ENCODE results near the gene HMG20A. TPM values are rescaled to one million over a fixed set of nuclear protein-coding genes. Genes with fewer than 3 reads are reported as not detected.

Gene HMG20A
- total RNA-seq, 1 donor from 2014 or later: 26.4 TPM

DNA sequence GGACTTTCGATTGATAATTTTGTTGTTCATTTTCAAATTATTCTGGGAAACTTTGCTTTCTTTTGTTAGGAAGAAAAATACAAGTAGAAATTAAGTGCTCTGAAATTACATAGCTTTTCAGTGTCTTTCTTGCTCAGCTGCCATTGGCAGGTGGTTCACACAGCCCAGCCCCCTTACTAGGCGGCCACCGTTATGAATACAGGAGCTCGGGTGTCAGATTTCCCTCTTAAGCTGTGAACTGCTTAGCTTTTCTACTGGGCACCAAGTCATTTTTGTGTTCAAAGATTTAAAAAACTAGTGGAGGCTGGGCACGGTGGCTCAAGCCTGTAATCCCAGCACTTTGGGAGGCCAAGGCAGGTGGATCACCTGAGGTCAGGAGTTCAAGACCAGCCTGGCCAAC, 55.2 kb downstream of the HMG20A start:
- no peak overlapping the region for H3K4me3 ChIP-seq (ENCODE audit: low read depth, low read length)
- no peak for DNase-seq (ENCODE audit: low read depth)
- H3K36me3 ChIP-seq (ENCODE audit: control insufficient read depth, insufficient read depth, low read length): peaks cover 4% of the 10 kb centered on the region
- TF ChIP-seq, protein P1, sequence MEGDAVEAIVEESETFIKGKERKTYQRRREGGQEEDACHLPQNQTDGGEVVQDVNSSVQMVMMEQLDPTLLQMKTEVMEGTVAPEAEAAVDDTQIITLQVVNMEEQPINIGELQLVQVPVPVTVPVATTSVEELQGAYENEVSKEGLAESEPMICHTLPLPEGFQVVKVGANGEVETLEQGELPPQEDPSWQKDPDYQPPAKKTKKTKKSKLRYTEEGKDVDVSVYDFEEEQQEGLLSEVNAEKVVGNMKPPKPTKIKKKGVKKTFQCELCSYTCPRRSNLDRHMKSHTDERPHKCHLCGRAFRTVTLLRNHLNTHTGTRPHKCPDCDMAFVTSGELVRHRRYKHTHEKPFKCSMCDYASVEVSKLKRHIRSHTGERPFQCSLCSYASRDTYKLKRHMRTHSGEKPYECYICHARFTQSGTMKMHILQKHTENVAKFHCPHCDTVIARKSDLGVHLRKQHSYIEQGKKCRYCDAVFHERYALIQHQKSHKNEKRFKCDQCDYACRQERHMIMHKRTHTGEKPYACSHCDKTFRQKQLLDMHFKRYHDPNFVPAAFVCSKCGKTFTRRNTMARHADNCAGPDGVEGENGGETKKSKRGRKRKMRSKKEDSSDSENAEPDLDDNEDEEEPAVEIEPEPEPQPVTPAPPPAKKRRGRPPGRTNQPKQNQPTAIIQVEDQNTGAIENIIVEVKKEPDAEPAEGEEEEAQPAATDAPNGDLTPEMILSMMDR (IDR thresholded peaks at IDR 0.05; ENCODE audit: insufficient read depth, low read length, poor library complexity, severe bottlenecking): no peak
- no peaks in the 10 kb centered on the region for H3K27me3 ChIP-seq (ENCODE audit: control insufficient read depth, insufficient read depth, low read length)

DNA sequence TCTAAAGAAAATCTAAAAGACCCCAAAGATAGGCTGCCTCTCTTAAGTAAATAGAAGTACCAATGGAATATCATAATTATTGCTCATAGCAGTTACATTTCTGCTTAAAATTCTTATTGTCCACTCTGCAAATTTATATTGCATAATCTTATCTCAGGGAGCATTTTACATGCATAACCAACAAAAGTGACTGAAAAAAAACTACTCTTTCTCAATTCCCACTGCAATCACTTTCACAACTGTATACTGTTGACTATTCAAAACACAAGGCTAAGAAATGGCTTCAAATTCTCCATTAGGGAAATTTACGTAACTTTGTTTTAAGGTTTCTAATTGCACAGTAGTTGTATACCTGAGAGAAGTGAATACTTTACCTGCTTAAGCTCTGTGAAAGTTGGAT, 56.3 kb downstream of the HMG20A start:
- TF ChIP-seq, protein P1 (IDR thresholded peaks at IDR 0.05; ENCODE audit: insufficient read depth, low read length, poor library complexity, severe bottlenecking): no peak
- Histone ChIP-seq H3K27me3 (ENCODE audit: control insufficient read depth, insufficient read depth, low read length) (no peaks in the 10 kb centered on the region), H3K4me3 (ENCODE audit: low read depth, low read length) (no peak overlapping the region), H3K36me3 (ENCODE audit: control insufficient read depth, insufficient read depth, low read length) (peaks cover 3% of the 10 kb centered on the region)
- DNase-seq (ENCODE audit: low read depth): no peak

DNA sequence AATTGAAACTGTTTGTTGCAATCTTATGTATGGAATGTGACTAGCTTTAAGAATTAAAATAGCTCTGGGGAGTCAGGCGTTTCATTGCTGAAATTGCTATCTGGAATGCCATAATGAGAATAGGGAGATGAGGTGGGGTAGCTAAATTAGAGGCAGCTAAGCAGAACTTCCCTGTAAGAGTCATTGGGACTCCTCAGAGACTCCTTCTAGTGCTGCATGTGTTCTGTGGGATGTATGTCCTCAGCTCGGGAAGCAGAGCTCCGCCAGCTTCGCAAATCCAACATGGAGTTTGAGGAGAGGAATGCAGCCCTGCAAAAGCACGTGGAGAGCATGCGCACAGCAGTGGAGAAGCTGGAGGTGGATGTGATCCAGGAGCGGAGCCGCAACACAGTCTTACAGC, 57.4 kb downstream of the HMG20A start:
- DNase-seq (ENCODE audit: low read depth): no peak
- Histone ChIP-seq H3K4me3 (ENCODE audit: low read depth, low read length) (no peak overlapping the region), H3K27me3 (ENCODE audit: control insufficient read depth, insufficient read depth, low read length) (no peaks in the 10 kb centered on the region), H3K36me3 (ENCODE audit: control insufficient read depth, insufficient read depth, low read length) (peaks cover 1% of the 10 kb centered on the region)
- TF ChIP-seq, protein P1 (IDR thresholded peaks at IDR 0.05; ENCODE audit: insufficient read depth, low read length, poor library complexity, severe bottlenecking): no peak

DNA sequence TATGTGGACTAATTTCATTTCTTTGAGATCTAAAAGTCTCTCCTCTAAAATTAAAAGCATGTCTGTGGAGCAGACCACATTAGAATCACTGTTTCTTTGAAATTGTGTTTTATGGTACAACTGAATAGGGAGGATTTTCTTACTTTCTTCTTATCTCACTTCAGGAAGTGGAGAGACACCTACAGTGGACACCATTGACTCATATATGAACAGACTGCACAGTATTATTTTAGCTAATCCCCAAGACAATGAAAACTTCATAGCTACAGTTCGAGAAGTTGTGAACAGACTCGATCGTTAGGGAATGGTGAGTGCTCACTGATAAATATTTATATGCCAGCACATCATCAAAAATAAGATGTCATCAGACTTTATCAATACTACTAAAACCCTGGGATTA, 58.3 kb downstream of the HMG20A start:
- Histone ChIP-seq H3K27me3 (ENCODE audit: control insufficient read depth, insufficient read depth, low read length) (no peaks in the 10 kb centered on the region), H3K36me3 (ENCODE audit: control insufficient read depth, insufficient read depth, low read length) (peaks cover 1% of the 10 kb centered on the region), H3K4me3 (ENCODE audit: low read depth, low read length) (no peak overlapping the region)
- no peak for DNase-seq (ENCODE audit: low read depth)
- TF ChIP-seq, protein P1 (IDR thresholded peaks at IDR 0.05; ENCODE audit: insufficient read depth, low read length, poor library complexity, severe bottlenecking): no peak

DNA sequence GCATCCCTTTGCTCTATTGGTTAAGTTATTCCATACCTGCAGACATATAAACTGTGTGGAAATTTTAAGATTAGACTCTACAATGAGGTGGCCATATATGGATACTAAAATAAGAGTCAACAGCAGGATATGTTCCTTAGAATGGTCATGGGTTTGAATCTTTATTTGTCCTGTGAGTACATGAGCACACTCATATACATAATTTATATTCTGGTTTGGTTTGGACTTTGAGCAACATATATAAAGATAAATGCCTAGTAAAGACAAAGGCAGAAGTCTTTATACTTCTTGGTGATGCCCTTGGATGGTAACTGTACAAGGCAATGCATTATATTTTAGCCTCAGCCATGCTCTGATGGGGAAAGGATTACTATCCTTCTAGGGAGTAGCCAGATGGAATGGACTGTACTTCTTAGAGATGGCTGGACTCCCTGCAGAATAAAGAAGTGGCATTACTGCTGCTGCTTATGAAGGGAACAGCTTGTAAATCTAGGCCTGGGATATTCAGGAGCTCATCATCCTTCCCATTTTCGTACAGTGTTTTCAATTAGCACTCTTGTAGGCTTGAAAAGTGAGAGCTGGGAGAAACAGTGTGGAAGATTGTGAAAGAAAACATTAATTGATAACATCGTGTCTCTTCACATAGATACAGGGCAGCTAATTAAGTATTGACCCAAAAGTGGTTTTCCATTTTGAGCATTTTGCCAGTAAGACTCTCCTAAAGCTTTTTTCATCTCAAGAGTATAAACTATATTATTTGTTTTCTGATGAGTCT, 60.4 kb downstream of the HMG20A start:
- Histone ChIP-seq H3K36me3 (ENCODE audit: control insufficient read depth, insufficient read depth, low read length) (peaks cover 1% of the 10 kb centered on the region), H3K27me3 (ENCODE audit: control insufficient read depth, insufficient read depth, low read length) (no peaks in the 10 kb centered on the region), H3K4me3 (ENCODE audit: low read depth, low read length) (no peak overlapping the region)
- TF ChIP-seq, protein P1 (IDR thresholded peaks at IDR 0.05; ENCODE audit: insufficient read depth, low read length, poor library complexity, severe bottlenecking): no peak
- no peak for DNase-seq (ENCODE audit: low read depth)

DNA sequence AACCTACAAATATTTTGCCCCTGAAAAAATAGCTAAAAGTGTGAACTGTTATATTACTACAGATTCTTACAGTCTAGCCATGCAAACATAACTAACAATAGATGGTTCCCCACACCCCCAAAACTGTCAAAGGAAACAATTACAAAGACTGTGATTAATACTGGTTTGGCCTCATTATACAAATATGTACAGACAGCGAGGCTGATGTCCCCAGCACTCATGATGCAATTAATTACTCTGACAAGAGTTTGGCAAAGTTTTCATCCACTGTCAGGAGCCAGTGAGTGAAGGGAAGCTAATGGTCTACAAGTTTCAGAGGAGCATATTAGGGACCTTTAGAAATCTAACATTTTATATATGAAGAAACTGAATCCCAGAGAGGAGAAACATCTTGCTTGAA, 61.0 kb downstream of the HMG20A start:
- TF ChIP-seq, protein P1 (IDR thresholded peaks at IDR 0.05; ENCODE audit: insufficient read depth, low read length, poor library complexity, severe bottlenecking): no peak
- Histone ChIP-seq H3K4me3 (ENCODE audit: low read depth, low read length) (no peak overlapping the region), H3K36me3 (ENCODE audit: control insufficient read depth, insufficient read depth, low read length) (peaks cover 1% of the 10 kb centered on the region), H3K27me3 (ENCODE audit: control insufficient read depth, insufficient read depth, low read length) (no peaks in the 10 kb centered on the region)
- no peak for DNase-seq (ENCODE audit: low read depth)

All from kidney epithelial cell (primary cell).